Measurements from ENCODE around the gene TBC1D5. TPM values are rescaled to one million over a fixed set of nuclear protein-coding genes. Genes with fewer than 3 reads are reported as not detected.
"Not testable (repeated sequence)": the region's sequence is repeated elsewhere in the genome, so short reads cannot be mapped to it uniquely, and the experiment has no call there.

Gene TBC1D5
- total RNA-seq, 2 donors from 2014 or later: 54.8 to 55.9 TPM

GRCh38 chr3:17515445-17516234, 226.8 kb downstream of the TBC1D5 start:
- no peak for DNase-seq (ENCODE audit: low spot score in 2 of 2)
- no peak overlapping the region for H3K27ac Mint-ChIP-seq
- no peaks in the 10 kb centered on the region for H3K36me3 Mint-ChIP-seq
- no peaks in the 10 kb centered on the region for H3K9me3 Mint-ChIP-seq
- no peak for ATAC-seq

GRCh38 chr3:17514597-17514996, 227.8 kb downstream of the TBC1D5 start:
- Mint-ChIP-seq H3K9me3 (no peaks in the 10 kb centered on the region), H3K36me3 (no peaks in the 10 kb centered on the region), H3K27ac (no peak overlapping the region)
- DNase-seq (ENCODE audit: low spot score in 2 of 2) (no peak), ATAC-seq (no peak)

- Mint-ChIP-seq H3K27ac (no peak overlapping the region), H3K9me3 (no peaks in the 10 kb centered on the region), H3K36me3 (no peaks in the 10 kb centered on the region)
- DNase-seq (ENCODE audit: low spot score in 2 of 2): no peak
- no peak for ATAC-seq
Measured at GRCh38 chr3:17510265-17510664, 232.2 kb downstream of the TBC1D5 start.

- Mint-ChIP-seq H3K36me3 (no peaks in the 10 kb centered on the region), H3K27ac (no peak overlapping the region), H3K9me3 (no peaks in the 10 kb centered on the region)
- no peak for ATAC-seq
- no peak for DNase-seq (ENCODE audit: low spot score in 2 of 2)
Measured at GRCh38 chr3:17508180-17508752, 234.2 kb downstream of the TBC1D5 start.

GRCh38 chr3:17507480-17507879, 235.0 kb downstream of the TBC1D5 start:
- ATAC-seq: no peak
- no peaks in the 10 kb centered on the region for H3K36me3 Mint-ChIP-seq
- no peak for DNase-seq (ENCODE audit: low spot score in 2 of 2)
- H3K27ac Mint-ChIP-seq: no peak overlapping the region
- no peaks in the 10 kb centered on the region for H3K9me3 Mint-ChIP-seq

- H3K27ac Mint-ChIP-seq: no peak overlapping the region
- ATAC-seq (no peak), DNase-seq (ENCODE audit: low spot score in 2 of 2) (no peak)
- H3K9me3 Mint-ChIP-seq: no peaks in the 10 kb centered on the region
- no peaks in the 10 kb centered on the region for H3K36me3 Mint-ChIP-seq
Measured at GRCh38 chr3:17505856-17506255, 236.6 kb downstream of the TBC1D5 start.

- DNase-seq (ENCODE audit: low spot score in 2 of 2) (no peak), ATAC-seq (no peak)
- H3K27ac Mint-ChIP-seq: no peak overlapping the region
- H3K36me3 Mint-ChIP-seq: no peaks in the 10 kb centered on the region
- H3K9me3 Mint-ChIP-seq: no peaks in the 10 kb centered on the region
Measured at GRCh38 chr3:17501745-17502144, 240.7 kb downstream of the TBC1D5 start.

GRCh38 chr3:17500618-17501017, 241.8 kb downstream of the TBC1D5 start:
- no peak for DNase-seq (ENCODE audit: low spot score in 2 of 2)
- no peaks in the 10 kb centered on the region for H3K36me3 Mint-ChIP-seq
- no peak for ATAC-seq

GRCh38 chr3:17494117-17494809, 248.2 kb downstream of the TBC1D5 start:
- DNase-seq (ENCODE audit: low spot score in 2 of 2): no peak
- H3K36me3 Mint-ChIP-seq: peaks cover 24 to 42% of the 10 kb centered on the region in 2 donors
- H3K9me3 Mint-ChIP-seq: peaks cover 30 to 42% of the 10 kb centered on the region in 2 donors
- no peak for ATAC-seq
- no peak overlapping the region for H3K27ac Mint-ChIP-seq

More at GRCh38 chr3:17500618-17501017, 241.8 kb downstream of the TBC1D5 start:
- Mint-ChIP-seq H3K9me3 (no peaks in the 10 kb centered on the region), H3K27ac (no peak overlapping the region)

GRCh38 chr3:17491601-17492000, 250.8 kb downstream of the TBC1D5 start:
- ATAC-seq: no peak
- H3K27ac Mint-ChIP-seq: no peak overlapping the region
- peaks cover 31 to 43% of the 10 kb centered on the region in 2 donors for H3K9me3 Mint-ChIP-seq
- no peak for DNase-seq (ENCODE audit: low spot score in 2 of 2)
- peaks cover 37 to 42% of the 10 kb centered on the region in 2 donors for H3K36me3 Mint-ChIP-seq

- DNase-seq (ENCODE audit: low spot score in 2 of 2); H3K27ac Mint-ChIP-seq; ATAC-seq: not testable (repeated sequence)
- Mint-ChIP-seq H3K9me3 (peaks cover 31 to 43% of the 10 kb centered on the region in 2 donors), H3K36me3 (peaks cover 37 to 42% of the 10 kb centered on the region in 2 donors)
Measured at GRCh38 chr3:17491190-17491589, 251.2 kb downstream of the TBC1D5 start.

- no peak overlapping the region for H3K27ac Mint-ChIP-seq
- H3K9me3 Mint-ChIP-seq: peaks cover 31 to 43% of the 10 kb centered on the region in 2 donors
- H3K36me3 Mint-ChIP-seq: peaks cover 37 to 39% of the 10 kb centered on the region in 2 donors
- no peak for ATAC-seq
- no peak for DNase-seq (ENCODE audit: low spot score in 2 of 2)
Measured at GRCh38 chr3:17489139-17489538, 253.3 kb downstream of the TBC1D5 start.

- no peak for DNase-seq (ENCODE audit: low spot score in 2 of 2)
- ATAC-seq: no peak
- no peak overlapping the region for H3K27ac Mint-ChIP-seq
- peaks cover 0 to 9% of the 10 kb centered on the region in 2 donors for H3K36me3 Mint-ChIP-seq
- H3K9me3 Mint-ChIP-seq: no peaks in the 10 kb centered on the region
Measured at GRCh38 chr3:17481116-17481515, 261.3 kb downstream of the TBC1D5 start.

- no peak overlapping the region for H3K27ac Mint-ChIP-seq
- DNase-seq (ENCODE audit: low spot score in 2 of 2): no peak
- no peaks in the 10 kb centered on the region for H3K9me3 Mint-ChIP-seq
- no peak for ATAC-seq
- peaks cover 0 to 9% of the 10 kb centered on the region in 2 donors for H3K36me3 Mint-ChIP-seq
Measured at GRCh38 chr3:17479681-17480405, 262.6 kb downstream of the TBC1D5 start.

GRCh38 chr3:17478673-17479072, 263.8 kb downstream of the TBC1D5 start:
- DNase-seq (ENCODE audit: low spot score in 2 of 2) (no peak), ATAC-seq (no peak)
- Mint-ChIP-seq H3K36me3 (peaks cover 0 to 9% of the 10 kb centered on the region in 2 donors), H3K9me3 (no peaks in the 10 kb centered on the region), H3K27ac (no peak overlapping the region)

- DNase-seq (ENCODE audit: low spot score in 2 of 2): no peak
- Mint-ChIP-seq H3K9me3 (no peaks in the 10 kb centered on the region), H3K27ac (no peak overlapping the region), H3K36me3 (no peaks in the 10 kb centered on the region)
- ATAC-seq: no peak
Measured at GRCh38 chr3:17473761-17474160, 268.7 kb downstream of the TBC1D5 start.

- ATAC-seq (no peak), DNase-seq (ENCODE audit: low spot score in 2 of 2) (no peak)
- no peaks in the 10 kb centered on the region for H3K36me3 Mint-ChIP-seq
Measured at GRCh38 chr3:17469954-17470353, 272.5 kb downstream of the TBC1D5 start.

More at GRCh38 chr3:17469954-17470353, 272.5 kb downstream of the TBC1D5 start:
- Mint-ChIP-seq H3K27ac (no peak overlapping the region), H3K9me3 (no peaks in the 10 kb centered on the region)
